Activated CD4-positive, alpha-beta T cell treated with anti-CD3 and anti-CD28 coated beads for 4 hours (primary cell): ENCODE measurements around the gene HOMER1.
A peak's percentile ranks its signal among the peaks of the same experiment; 100 is the strongest.

Source experiments
- DNase-seq, 2 donors: peaks; one replicate each; pipeline ENCODE4 v3.0.0-alpha.2; 2020

The HOMER1 gene, protein sequence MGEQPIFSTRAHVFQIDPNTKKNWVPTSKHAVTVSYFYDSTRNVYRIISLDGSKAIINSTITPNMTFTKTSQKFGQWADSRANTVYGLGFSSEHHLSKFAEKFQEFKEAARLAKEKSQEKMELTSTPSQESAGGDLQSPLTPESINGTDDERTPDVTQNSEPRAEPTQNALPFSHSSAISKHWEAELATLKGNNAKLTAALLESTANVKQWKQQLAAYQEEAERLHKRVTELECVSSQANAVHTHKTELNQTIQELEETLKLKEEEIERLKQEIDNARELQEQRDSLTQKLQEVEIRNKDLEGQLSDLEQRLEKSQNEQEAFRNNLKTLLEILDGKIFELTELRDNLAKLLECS

DNA sequence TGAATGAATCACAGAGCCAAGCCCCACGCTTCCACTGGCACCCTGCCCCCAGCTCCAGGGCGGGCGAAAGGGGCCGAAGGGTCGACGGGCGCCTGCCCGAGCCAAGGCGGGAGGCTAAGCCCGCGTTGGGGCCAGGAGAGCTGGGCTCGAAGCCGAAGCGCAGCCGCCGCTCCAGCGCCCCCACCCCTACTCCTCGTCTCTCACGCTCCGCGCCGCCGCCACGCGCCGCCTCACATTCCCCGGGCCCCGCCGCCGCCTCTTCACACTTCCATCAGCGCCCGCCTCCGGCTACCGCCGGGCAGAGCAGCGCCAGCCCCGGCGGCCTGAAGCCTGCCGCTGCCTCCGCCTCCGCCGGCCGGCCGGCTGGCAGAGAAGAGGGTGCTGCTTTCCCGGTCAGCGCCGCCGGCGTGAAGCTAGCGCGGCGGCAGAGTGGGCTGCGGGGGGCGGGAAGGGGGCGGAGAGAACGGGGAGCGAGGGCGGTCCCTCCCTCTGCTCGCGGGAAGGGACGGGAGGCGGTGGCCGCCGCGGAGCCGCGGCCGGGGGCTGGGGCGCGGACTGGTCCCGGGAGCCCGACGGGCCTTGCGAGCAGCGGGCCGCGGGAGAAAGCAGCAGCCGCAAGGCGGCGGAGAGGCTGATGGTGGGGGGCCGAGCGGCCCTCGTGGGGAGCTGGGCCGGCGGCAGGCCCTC, at the start of gene HOMER1:
Gene HOMER1 (minus strand): TSS at position 431 of the 687 bp plus-strand sequence. CDS start 1,360 bp downstream, outside the sequence.
- DNase-seq: peak; percentile 68 to 76

DNA sequence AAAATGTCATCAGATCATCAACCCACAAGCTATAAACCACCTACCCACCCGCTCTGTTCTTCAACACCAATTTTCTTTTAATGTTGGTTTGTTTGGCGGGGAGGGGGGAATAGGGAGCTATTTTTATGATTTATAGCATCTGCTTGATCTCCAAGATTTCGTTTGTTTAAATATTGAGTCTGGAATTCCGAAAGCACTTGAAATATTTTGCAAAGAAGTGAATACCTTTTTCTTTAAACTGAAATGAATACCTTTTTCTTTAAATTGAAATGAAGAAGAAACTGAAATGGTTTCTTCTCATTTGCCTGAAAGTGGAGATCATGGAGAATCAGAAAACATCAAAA, 49.3 kb upstream of the HOMER1 start:
- DNase-seq: no peak

DNA sequence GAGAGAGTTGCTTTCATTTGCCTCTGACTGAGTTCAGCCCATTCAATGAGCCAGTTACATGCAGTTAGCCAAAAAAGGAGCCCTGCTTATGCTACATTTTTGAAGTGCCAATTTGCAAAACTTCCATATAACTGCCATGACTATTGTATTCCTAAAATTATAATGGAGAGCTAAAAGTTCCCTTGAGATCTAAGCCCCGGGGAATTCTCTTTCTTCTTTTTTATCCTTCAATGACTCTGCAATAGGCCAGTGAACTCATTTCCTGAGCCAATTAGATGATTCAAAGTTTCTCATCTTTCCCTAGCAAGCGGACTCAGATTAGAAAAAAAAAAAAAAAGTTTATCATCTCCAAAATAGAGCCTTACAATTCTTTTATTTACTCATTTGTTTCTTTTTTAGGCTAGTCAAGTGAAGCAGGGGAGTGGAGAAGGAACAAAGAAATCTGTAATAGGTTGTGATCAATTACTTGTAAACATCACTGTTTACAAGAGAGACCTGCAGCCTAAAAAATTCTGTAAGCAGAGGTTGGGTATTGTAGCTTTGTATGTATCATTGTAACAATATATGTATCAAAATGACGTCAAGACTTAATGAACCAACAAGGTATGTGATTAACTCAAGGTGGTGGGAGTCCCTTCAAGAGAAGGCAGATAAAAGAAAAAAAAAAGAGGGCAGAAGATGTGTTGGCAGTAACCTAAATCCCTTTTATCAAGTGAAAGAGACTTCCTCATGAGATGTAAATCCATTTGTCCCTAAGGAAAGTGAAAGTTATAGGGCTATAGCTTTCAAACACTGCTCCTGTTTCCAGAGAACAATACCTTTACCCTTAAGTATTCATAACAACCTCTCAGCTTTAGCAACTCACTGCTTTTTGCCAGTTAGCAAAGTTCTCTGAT, 48.7 kb upstream of the HOMER1 start:
- DNase-seq: no peak

DNA sequence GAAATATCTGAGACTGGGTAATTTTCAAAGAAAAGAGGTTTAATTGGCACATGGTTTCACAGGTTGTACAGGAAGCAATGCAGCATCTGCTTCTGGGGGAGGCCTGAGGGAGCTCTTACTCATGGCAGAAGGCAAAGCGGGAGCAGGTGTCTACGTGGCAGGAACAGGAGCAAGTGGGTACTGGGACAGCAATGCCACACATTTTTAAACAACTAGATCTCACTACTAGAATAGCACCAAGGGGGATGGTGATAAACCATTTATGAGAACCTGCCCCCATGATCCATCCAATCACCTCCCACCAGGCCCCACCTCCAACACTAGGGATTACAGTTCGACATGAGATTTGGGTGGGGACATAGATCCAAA, 47.6 kb upstream of the HOMER1 start:
- DNase-seq: peak in 1 of 2 donors; percentile 2

DNA sequence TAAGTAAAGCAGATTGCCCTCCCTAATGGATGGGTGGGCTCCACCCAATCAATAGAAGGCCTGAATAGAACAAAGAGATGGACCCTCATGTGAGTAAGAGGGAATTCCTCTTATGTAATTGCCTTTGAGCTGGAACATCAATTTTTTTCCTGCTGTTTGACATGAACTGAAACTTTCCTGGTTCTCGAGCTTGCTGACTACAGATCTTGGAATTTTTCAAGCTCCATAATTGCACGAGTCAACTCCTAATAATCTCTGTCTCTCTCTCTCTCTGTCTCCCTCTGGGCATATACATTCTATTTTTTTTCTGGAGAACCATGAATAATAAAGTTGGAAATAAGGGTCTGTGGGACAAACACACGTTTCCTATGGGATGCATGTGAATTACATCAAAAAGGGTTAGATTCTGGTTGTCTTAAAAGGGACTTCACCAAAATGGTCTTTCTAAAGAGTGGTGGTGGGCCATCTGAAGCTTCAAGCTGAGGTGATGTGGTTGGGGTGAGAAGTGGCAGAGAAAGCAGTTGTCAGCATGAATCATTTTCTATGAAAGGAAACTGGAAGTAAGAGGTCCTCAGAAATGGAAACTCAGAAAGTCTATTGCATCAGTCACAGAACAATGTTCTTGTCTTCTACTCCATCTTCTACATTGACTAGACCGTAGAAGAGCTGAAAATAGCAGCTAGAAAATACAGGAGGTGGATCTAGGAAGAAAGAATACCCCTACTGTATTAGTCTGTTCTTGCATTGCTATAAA, 47.0 kb upstream of the HOMER1 start:
- DNase-seq: no peak

DNA sequence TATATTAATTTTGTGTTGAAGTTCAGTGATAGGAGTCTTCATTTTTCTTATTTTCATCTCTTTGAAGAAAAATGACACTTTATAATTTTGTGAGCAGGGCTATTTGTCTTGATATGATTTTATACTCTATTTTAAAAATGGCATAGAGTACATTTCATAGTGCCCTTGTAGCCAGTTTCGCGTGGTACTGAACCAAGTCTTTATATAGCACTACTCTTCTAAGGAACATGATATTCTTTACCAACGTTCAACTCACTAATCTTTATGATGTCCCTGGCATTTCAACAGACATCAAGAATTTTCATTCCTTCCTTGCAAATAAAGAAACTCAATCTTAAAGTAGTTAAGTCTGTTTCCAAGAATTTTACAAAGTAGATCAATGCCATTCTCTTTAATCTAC, 41.5 kb upstream of the HOMER1 start:
- no peak for DNase-seq

DNA sequence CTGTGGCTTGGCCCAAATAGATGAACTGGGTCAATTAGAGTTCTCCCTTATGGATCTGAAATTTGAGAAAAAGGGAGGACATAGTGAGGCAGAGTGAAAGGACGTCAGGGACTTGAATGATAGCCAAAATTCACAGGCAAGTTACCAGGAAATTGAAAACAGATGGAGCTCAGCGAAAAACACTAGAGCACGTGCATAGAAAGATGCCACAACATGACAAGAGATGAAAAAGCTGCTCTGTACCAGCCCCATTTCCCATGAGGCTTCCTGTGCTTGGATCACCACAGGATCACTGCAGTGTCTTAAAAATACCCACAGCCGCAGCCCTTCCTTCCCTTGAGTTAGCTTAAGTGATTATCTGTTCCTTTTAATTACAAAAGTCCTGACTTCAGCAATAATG, 39.0 kb upstream of the HOMER1 start:
- no peak for DNase-seq

DNA sequence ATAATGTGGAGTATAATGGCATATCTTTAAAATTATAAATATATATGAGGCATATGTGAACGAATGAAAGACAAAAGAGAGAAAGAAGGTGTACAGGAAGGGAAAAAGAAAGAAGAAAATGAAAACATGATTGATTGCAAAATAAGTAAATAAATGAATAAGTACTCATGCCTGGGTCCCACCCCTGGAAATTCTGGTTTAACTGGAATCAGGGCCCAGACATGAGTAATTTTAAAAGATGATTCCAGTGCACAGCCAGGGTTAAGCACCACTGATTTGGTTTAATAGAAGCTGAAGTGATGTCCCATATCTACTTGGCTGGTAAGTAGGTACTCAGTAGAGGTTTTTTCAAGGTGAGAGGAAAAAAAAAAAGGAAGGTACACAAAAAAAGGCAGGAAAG, 34.0 kb upstream of the HOMER1 start:
- DNase-seq: no peak

DNA sequence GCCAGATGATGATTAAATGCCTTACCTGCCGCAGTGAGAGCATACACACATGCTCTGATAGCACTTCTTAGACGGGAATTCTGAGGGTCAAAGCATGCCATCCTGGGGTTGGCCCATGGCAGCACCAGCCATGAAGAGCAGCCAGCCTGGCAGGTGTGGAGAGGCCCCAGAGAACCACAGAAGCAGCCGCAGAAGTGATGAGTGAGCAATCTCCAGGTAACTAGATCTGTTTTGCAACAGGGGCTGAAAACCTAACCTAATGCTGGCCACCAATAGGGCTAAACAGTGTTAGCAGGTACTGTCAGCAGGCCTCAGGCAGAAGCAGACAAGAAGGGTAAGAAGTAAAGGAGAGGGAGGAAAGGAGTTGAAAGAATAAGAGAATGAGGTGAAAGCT, 33.5 kb upstream of the HOMER1 start:
- DNase-seq: no peak

DNA sequence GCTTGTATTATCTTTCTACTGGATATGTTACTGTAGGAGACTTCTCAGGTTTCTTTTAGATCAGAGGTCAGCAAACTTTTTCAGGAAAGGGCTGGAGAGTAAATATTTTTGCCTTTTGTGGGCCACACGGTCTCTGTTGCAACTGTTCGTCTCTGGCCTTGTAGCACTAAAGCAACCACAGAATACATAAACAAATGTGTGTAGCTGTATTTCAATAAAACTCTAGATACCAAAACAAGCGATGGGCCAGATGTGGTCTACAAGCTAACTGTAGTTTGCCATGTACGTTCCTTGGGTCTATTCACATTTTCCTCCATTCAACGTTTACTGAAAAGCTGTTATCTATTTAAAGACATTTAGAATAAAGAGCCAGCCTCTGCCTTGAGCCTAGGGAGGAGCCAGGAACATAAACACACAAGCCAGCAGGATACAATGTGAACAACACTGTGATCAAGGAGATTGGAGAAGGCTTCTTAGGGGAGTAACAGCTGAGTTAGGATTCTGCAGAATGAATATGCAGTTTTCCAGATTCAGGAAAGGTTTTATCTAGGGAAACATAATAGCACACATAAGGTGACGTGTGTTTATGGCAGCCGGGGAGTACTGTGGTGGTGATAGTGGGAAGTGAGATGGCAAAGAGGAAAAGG, 33.0 kb upstream of the HOMER1 start:
- DNase-seq: no peak

DNA sequence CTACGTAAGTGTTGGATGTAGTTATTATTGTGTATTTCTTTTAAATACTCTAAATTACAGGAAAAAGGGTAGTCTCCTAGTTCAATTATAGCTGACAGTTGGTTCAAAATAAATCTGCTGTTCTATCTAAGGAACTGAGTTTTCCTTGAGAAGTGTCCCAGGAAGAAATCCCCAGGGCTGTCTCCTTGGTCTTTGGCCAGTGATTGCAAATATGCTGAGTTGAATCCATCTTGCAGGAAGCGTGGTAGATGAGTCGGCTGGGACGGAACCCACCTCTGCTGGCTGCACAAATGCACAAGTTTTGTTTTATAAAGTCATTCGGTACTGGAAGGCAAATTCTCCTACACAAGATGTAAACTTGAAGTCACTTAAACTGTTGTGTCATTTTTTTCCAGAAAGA, 30.2 kb upstream of the HOMER1 start:
- no peak for DNase-seq

DNA sequence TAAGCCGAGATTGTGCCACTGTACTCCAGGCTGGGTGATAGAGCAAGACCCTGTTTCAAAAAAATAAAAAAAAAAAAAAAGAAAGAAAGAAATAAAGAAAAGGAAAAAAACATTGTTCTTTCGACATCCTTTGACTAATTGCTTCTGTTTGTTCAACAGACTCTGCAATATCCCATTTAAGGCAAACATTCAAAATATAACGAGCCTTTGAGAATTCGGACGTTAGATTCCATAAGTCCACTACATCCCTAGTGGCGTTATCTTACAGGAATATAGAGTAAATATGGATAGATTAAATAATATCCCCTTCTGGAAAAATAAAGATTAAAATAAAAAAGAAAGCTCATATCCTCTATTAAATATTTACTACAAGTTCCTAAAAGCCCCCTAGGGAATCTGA, 27.0 kb upstream of the HOMER1 start:
- no peak for DNase-seq

DNA sequence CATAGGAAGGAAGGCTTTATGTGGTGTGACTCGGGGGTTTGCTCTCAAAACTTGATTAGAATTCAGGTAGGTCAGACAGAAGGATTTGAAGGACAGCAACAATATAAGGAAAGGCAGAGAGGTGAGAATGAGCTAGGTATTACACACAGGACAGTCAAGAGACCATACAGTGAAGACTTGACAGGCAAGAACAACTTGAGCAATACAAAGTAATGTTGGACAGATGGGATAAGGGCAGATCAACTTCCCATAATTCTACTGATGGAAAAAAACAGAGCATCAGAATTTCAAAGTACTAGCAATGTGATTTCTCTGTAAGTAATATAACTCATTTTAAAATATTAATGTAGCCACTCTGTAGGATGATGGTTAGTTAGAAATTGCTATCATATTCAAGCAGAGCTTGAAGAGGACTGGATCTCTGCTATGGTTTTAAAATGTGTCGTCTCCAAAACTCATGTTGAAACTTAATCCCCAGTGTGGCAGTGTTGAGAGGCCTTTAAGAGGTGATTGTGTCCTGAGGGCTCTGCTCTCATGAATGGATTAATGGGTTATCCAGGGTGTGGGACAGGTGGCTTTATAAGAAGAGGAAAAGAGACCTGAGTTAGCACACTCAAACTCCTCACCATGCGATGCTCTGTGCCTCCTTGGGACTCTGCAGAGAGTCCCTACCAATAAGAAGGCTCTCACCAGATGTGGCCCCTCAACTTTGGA, 22.4 kb upstream of the HOMER1 start:
- DNase-seq: no peak

DNA sequence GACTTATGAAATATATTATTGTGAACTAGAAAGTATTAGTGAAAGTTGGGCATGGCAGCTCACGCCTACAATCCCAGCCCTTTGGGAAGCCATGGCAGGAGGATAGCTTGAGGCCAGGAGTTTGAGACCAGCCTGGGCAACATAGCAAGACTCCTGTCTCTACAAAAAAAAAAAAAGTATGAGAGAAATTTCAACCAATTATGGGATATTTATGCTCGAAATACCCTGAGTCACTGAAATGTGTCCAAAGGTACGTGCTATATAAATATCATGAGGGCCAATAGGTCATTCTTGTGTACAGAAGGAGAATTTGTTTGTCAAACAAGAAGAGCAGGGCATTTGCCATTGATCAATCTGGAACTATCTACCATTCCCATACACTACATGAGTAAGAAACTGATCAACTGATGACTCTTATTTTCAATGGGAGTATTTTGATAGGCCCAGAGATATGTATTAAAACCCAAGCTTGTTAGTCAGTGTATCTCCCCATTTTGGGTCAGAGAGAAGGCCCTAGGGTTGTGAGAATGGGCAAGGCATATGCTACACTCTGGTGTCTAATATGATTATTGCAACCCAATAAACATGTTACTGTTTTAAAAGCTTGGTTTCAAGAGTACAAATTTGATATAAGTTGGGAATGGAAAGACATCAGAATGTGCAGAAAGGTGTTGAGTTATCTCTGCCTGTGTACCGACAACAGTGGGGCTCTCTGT, 21.7 kb upstream of the HOMER1 start:
- no peak for DNase-seq

DNA sequence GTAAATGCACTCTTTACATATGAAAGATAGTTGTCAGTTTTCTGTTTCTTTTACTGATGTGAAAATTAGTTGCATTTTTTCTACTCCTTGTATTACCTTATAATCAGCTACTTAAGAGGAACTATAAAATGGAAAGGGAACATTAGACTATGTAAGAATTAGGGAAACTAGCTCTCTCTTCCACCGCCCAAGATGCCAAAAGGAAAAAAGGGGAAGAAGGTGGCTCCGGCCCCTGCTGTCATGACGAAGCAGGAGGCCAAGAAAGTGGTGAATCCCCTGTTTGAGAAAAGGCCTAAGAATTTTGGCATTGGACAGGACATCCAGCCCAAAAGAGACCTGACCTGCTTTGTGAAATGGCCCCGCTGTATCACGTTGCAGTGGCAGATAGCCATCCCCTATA, 15.2 kb upstream of the HOMER1 start:
- DNase-seq: no peak

DNA sequence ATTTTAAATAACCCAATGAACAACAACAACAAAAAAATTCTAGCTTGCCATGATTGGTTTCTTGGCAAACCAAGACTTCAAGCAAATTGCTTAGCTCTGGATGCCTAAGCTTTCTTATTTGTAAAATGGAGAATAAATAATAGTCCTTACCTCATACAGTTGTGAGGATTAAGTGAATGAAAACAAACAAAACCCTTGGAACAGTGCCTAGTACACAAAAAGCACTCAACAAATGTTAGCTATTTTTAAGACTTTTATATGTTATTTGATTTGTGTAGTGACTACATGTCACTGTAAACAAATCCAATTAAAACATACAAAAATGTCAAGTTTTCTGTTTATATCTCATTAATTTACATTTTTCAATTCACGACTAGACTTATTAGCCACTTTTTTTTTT, 13.5 kb upstream of the HOMER1 start:
- DNase-seq: no peak

DNA sequence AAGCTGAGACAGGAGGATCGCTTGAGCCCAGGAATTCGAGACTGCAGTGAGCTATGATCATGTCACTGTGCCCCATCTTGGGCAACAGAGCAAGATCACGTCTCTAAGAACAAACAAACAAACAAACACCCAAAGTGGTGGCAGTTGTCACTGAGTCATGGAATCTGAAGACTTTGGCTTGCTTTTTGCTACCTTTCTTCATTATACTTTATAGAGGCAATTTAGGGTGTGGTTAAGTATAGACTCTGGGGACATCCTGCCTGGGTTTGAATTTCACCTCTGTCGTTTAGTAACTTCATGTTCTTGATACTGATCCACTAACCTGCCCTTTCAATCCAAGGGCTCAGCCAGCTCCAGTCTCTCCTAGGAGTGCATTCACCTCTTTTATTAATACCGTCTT, 13.0 kb upstream of the HOMER1 start:
- no peak for DNase-seq

DNA sequence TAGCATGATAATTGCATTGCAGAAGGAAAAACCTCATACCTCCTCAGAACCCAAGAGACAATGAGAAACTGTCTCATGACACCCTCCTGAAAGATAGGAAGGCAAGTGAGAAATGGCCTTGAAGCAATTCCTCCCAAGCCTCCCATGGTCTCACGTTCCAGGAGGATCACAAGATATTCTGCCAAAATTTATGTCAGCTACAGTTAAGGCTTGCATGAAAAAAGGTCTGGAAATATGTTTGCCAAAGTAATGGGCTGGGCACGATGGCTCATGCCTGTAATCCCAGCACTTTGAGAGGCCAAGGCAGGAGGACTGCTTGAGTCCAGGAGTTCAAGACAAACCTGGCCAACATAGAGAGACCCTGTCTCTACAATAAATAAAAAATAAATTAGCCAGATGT, 12.6 kb upstream of the HOMER1 start:
- no peak for DNase-seq

DNA sequence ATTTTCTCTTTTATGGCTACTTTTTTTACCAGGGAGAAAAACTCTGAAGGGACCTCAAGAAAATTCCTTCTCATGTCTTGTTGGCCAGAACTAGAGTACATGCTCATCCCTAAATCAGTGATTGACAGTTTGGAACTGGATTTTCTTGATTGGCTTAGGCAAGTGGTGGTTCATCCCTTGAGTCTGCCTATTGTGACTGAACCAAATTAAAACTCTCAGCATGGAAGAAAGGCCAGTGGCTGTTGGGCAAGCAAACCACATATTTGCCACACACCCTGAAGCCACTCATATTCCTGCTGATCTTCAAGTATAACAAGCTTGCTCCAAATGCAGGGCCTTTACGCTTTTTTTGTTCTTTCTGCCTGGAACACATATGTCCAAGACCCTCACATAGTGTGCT, 7.2 kb upstream of the HOMER1 start:
- DNase-seq: no peak

DNA sequence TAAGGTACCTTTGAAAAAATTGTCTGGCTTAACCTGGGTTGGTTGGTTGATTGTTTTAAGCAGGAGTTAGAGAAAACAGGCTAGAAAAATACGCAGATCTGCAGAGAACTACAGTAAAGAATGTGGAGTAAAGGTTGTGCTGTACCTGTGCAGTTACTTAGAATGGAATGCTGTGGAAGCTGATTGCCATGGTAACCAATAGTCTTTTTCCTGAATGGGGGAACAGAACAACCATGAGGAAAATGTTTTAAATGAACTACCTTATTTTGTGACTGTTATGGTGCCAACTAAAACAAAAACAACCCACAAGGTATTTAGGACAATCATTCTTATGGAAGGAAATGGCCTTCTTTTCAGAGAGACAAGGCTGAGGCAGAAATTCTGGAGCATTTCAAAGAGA, 4.8 kb upstream of the HOMER1 start:
- no peak for DNase-seq

DNA sequence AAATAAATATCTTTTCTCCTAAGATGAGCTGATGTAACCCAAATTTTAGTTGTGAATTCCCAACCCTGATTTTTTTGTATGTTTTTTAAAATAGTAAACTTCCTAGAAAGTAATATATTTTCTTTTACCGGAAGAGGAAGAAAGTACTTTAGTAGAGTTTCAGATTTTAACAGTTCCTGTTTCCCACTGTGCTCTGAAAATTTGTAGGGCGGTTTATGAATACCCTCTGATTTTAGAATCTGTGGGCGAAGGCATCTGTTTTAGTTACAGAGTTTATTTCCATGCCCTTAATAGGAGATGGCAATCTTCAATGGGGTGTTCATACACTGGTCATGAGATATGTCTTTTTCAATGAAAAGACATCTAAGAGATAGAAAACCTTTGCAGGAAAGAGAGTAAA, 3.7 kb upstream of the HOMER1 start:
- no peak for DNase-seq
